GM10266 (cell line): Measurements from ENCODE around the gene MTCH1.

Experiments
- DNase-seq: peaks from one replicate; pipeline ENCODE4 v3.0.0; 2012; ENCODE audit errors: extremely low spot score
- CTCF ChIP-seq: IDR thresholded peaks from 2 replicates; pipeline ENCODE4 v1.5.1; 2012; ENCODE audit warnings: mild to moderate bottlenecking, low read depth; ENCODE audit not compliant: control insufficient read depth, insufficient read depth; ENCODE audit errors: missing control alignments

MTCH1 gene

GRCh38 chr6:37015532-37015931 is 29.5 kb upstream of the MTCH1 start:
- no peak for DNase-seq
- TF ChIP-seq CTCF: no peak

GRCh38 chr6:37014667-37015066 is 28.7 kb upstream of the MTCH1 start:
- no peak for TF ChIP-seq CTCF
- DNase-seq: no peak

GRCh38 chr6:37013516-37014491 is 27.8 kb upstream of the MTCH1 start:
- no peak for DNase-seq

GRCh38 chr6:37011656-37012378 is 25.8 kb upstream of the MTCH1 start:
- DNase-seq: no peak
- TF ChIP-seq CTCF: no peak

More at GRCh38 chr6:37013516-37014491, 27.8 kb upstream of the MTCH1 start:
- no peak for TF ChIP-seq CTCF

GRCh38 chr6:37010402-37010892 is 24.5 kb upstream of the MTCH1 start:
- TF ChIP-seq CTCF: no peak
- DNase-seq: no peak

GRCh38 chr6:37008484-37009465 is 22.8 kb upstream of the MTCH1 start:
- no peak for DNase-seq
- no peak for TF ChIP-seq CTCF
